H1 (cell line): Measurements from ENCODE around the gene SSR2. TPM values are rescaled to one million over a fixed set of nuclear protein-coding genes. Genes with fewer than 3 reads are reported as not detected.

Source experiments
- CTCF ChIA-PET: fragments of 300-600 bp; sonication (Branson Sonifier 250); formaldehyde crosslinking; loops from one replicate; lab custom pipeline; 2021; ENCODE audit not compliant: partially characterized antibody; lab: Charles Lee
- POLR2A ChIA-PET: fragments of 300-600 bp; sonication (Branson Sonifier 250); formaldehyde crosslinking; loops from one replicate; lab custom pipeline; 2021; ENCODE audit warnings: inconsistent platforms; ENCODE audit not compliant: partially characterized antibody; lab: Charles Lee
- DNase-seq, 2 experiments: peaks; one replicate each; pipeline versions ENCODE4 v3.0.0 to v3.0.0-alpha.2; 2010 to 2022; ENCODE audit warnings: low spot score in 2 of 2, low read depth in 1 of 2, mixed read lengths in 1 of 2
- FAIRE-seq: peaks from 2 replicates; lab custom pipeline; 2011; peaks lifted over from hg19 to GRCh38; lab: Jason Lieb, UNC
- H2AFZ ChIP-seq: 2 replicates; pipeline ENCODE4 v1.8.1; 2012; ENCODE audit warnings: low read length, inconsistent platforms
- H2AK5ac ChIP-seq: 2 replicates; pipeline ENCODE4 v1.6.1; 2013; ENCODE audit warnings: low read depth, low read length
- H2BK120ac ChIP-seq: replicated peaks from 2 replicates; pipeline ENCODE3; 2013; ENCODE audit warnings: low read depth, low read length, inconsistent platforms
- H2BK12ac ChIP-seq: 2 replicates; pipeline ENCODE4 v1.6.1; 2013; ENCODE audit warnings: low read depth, low read length
- H2BK15ac ChIP-seq: 2 replicates; pipeline ENCODE4 v1.6.1; 2013; ENCODE audit warnings: low read length
- H2BK20ac ChIP-seq: 2 replicates; pipeline ENCODE4 v1.6.1; 2013; ENCODE audit warnings: low read length
- H2BK5ac ChIP-seq: 2 replicates; pipeline ENCODE4 v1.6.1; 2013; ENCODE audit warnings: low read depth, low read length
- H3K14ac ChIP-seq: 2 replicates; pipeline ENCODE4 v1.6.1; 2013; ENCODE audit warnings: inconsistent platforms; ENCODE audit not compliant: insufficient read length
- H3K18ac ChIP-seq: 2 replicates; pipeline ENCODE4 v1.6.1; 2013; ENCODE audit warnings: low read length; ENCODE audit errors: extremely low read depth
- H3K23ac ChIP-seq: 2 replicates; pipeline ENCODE4 v1.6.1; 2013; ENCODE audit warnings: inconsistent platforms; ENCODE audit not compliant: insufficient read length
- H3K23me2 ChIP-seq: 2 replicates; pipeline ENCODE4 v1.6.1; 2013; ENCODE audit warnings: low read depth, low read length
- H3K27ac ChIP-seq: 2 replicates; pipeline ENCODE4 v1.6.1; 2011; ENCODE audit warnings: low read depth, low read length, inconsistent platforms
- H3K27me3 ChIP-seq, 4 experiments: replicated peaks in 1 of 4; 1 replicate in 1 of 4; 2 replicates in 3 of 4; pipeline versions ENCODE4 v1.6.1 to v1.8.1; 2011 to 2013; ENCODE audit warnings: low read length in 3 of 4, mild to moderate bottlenecking in 3 of 4, inconsistent platforms in 2 of 4, mixed read lengths in 2 of 4, moderate library complexity in 1 of 4; ENCODE audit not compliant: control insufficient read depth in 3 of 4, insufficient read depth in 3 of 4; ENCODE audit errors: extremely low read depth in 1 of 4
- H3K36me3 ChIP-seq, 4 experiments: 2 replicates each; pipeline versions ENCODE4 v1.6.1 to v1.8.1; 2011 to 2013; ENCODE audit warnings: mild to moderate bottlenecking in 4 of 4, low read length in 3 of 4, moderate library complexity in 2 of 4, control low read depth in 1 of 4, inconsistent platforms in 1 of 4; ENCODE audit not compliant: insufficient read depth in 4 of 4, control insufficient read depth in 2 of 4
- H3K4ac ChIP-seq: replicated peaks from 2 replicates; pipeline ENCODE3; 2013; ENCODE audit warnings: low read length, low read depth, mixed read lengths, inconsistent platforms; ENCODE audit not compliant: insufficient read length
- H3K4me1 ChIP-seq, 4 experiments: replicated peaks in 1 of 4; 1 replicate in 1 of 4; 2 replicates in 3 of 4; pipeline versions ENCODE4 v1.6.1 to v1.8.1; 2011 to 2013; ENCODE audit warnings: low read length in 3 of 4, inconsistent platforms in 2 of 4, mixed read lengths in 1 of 4; ENCODE audit not compliant: insufficient read depth in 4 of 4, control insufficient read depth in 3 of 4
- H3K4me2 ChIP-seq, 2 experiments: 2 replicates each; pipeline versions ENCODE4 v1.6.1 to v1.8.1; 2011 to 2013; ENCODE audit warnings: low read depth in 2 of 2, low read length in 2 of 2, control low read depth in 1 of 2, inconsistent platforms in 1 of 2, mild to moderate bottlenecking in 1 of 2; ENCODE audit not compliant: insufficient read depth in 1 of 2
- H3K4me3 ChIP-seq, 4 experiments: fragments of 200-600, 300-600 bp in 1 of 4; sonication (generic), shearing (Covaris generic), sonication (Bioruptor Twin) in 1 of 4; 2 replicates each; pipeline versions ENCODE4 v1.5.1 to v1.8.1; 2011 to 2016; ENCODE audit warnings: low read length in 4 of 4, low read depth in 3 of 4, control low read depth in 2 of 4, inconsistent platforms in 2 of 4, mild to moderate bottlenecking in 2 of 4, mixed read lengths in 1 of 4, moderate library complexity in 1 of 4; ENCODE audit not compliant: insufficient read depth in 2 of 4; ENCODE audit errors: extremely low read depth in 1 of 4
- H3K56ac ChIP-seq: replicated peaks from 2 replicates; pipeline ENCODE3; 2013; ENCODE audit warnings: low read depth, mild to moderate bottlenecking, mixed read lengths, low read length, inconsistent platforms; ENCODE audit not compliant: insufficient read length
- H3K79me1 ChIP-seq: 2 replicates; pipeline ENCODE4 v1.6.1; 2013; ENCODE audit warnings: low read depth, low read length, control low read depth
- H3K79me2 ChIP-seq, 2 experiments: 2 replicates each; pipeline versions ENCODE4 v1.6.1 to v1.8.1; 2012 to 2013; ENCODE audit warnings: low read length in 2 of 2, mild to moderate bottlenecking in 2 of 2, inconsistent platforms in 1 of 2; ENCODE audit not compliant: insufficient read depth in 2 of 2, control insufficient read depth in 1 of 2
- H3K9ac ChIP-seq, 4 experiments: replicated peaks in 1 of 4; 1 replicate in 1 of 4; 2 replicates in 3 of 4; pipeline versions ENCODE4 v1.6.1 to v1.8.1; 2011 to 2013; ENCODE audit warnings: low read depth in 3 of 4, low read length in 3 of 4, control low read depth in 2 of 4, mild to moderate bottlenecking in 2 of 4, moderate library complexity in 2 of 4, inconsistent platforms in 1 of 4; ENCODE audit errors: extremely low read depth in 1 of 4
- H3K9me3 ChIP-seq, 2 experiments: 2 replicates each; pipeline versions ENCODE4 v1.6.1 to v1.8.1; 2012 to 2013; ENCODE audit warnings: mild to moderate bottlenecking in 2 of 2, moderate library complexity in 2 of 2, control low read depth in 1 of 2, inconsistent platforms in 1 of 2, low read depth in 1 of 2, low read length in 1 of 2, mixed read lengths in 1 of 2; ENCODE audit not compliant: insufficient read depth in 2 of 2
- H4K20me1 ChIP-seq, 2 experiments: replicated peaks in 1 of 2; 2 replicates each; pipeline versions ENCODE3 to v1.8.1; 2011 to 2013; ENCODE audit warnings: inconsistent platforms in 2 of 2, low read length in 2 of 2, mild to moderate bottlenecking in 1 of 2; ENCODE audit not compliant: insufficient read depth in 2 of 2, control insufficient read depth in 1 of 2
- H4K5ac ChIP-seq: 2 replicates; pipeline ENCODE4 v1.6.1; 2013; ENCODE audit warnings: low read length, low read depth, mixed read lengths, inconsistent platforms; ENCODE audit not compliant: insufficient read length
- H4K8ac ChIP-seq: 2 replicates; pipeline ENCODE4 v1.8.0; 2013; ENCODE audit warnings: mild to moderate bottlenecking, moderate library complexity, low read length, inconsistent platforms; ENCODE audit not compliant: insufficient read depth; ENCODE audit errors: extremely low read depth
- H4K91ac ChIP-seq: replicated peaks from 2 replicates; pipeline ENCODE3; 2013; ENCODE audit warnings: low read length, mixed read lengths, inconsistent platforms; ENCODE audit not compliant: insufficient read length
- BRCA1 ChIP-seq: IDR thresholded peaks from 2 replicates; pipeline ENCODE4 v1.6.1; 2012; ENCODE audit warnings: low read depth, low read length, improper control_type of control experiment
- PHF8 ChIP-seq: fragments of 200-600 bp; sonication (generic); conservative IDR thresholded peaks from 2 replicates; pipeline ENCODE4 v1.7.1; 2012; ENCODE audit warnings: low read depth, mild to moderate bottlenecking, inconsistent platforms, low read length, moderate library complexity
- POLR2A ChIP-seq, 2 experiments: IDR thresholded peaks; 1 replicate in 1 of 2; 2 replicates in 1 of 2; pipeline ENCODE4 v1.6.1; 2011; ENCODE audit warnings: low read depth in 2 of 2, low read length in 2 of 2, mild to moderate bottlenecking in 2 of 2; ENCODE audit errors: control extremely low read depth in 1 of 2
- RAD21 ChIP-seq, 2 experiments: IDR thresholded peaks in 1 of 2; conservative IDR thresholded peaks in 1 of 2; 2 replicates each; pipeline ENCODE4 v1.6.1; 2011; ENCODE audit warnings: low read depth in 2 of 2, low read length in 2 of 2, improper control_type of control experiment in 1 of 2, inconsistent platforms in 1 of 2, mild to moderate bottlenecking in 1 of 2, moderate library complexity in 1 of 2
- SIN3A ChIP-seq, 2 experiments: IDR thresholded peaks in 1 of 2; conservative IDR thresholded peaks in 1 of 2; 2 replicates each; pipeline ENCODE4 v1.6.1; 2011 to 2012; ENCODE audit warnings: low read length in 2 of 2, improper control_type of control experiment in 1 of 2, low read depth in 1 of 2, mild to moderate bottlenecking in 1 of 2
- WGBS, 2 experiments: shearing (Covaris generic) in 1 of 2; methylation state at CpG; one replicate each; pipeline versions ENCODE4 v1.1.6 to v1.1.7; 2013 to 2015; ENCODE audit warnings: low lambda C conversion rate in 2 of 2, mixed read lengths in 2 of 2, inconsistent platforms in 1 of 2, low coverage in 1 of 2, missing lambda C conversion rate in 1 of 2; ENCODE audit not compliant: insufficient replicate concordance in 2 of 2, insufficient coverage in 1 of 2, insufficient read length in 1 of 2; ENCODE audit errors: extremely low coverage in 1 of 2, missing lambda C conversion rate in 1 of 2; 5-methylcytosine and 5-hydroxymethylcytosine counted together
- polyA plus RNA-seq, 7 experiments: library from polyadenylated mRNA; depleted of rRNA in 3 of 7; stranded (reverse) in 5 of 7; unstranded in 2 of 7; fragments of >200 nt in 5 of 7; fragments of 200-250 nt in 2 of 7; gene quantifications; 1 replicate in 5 of 7; 2 replicates in 1 of 7; 4 replicates in 1 of 7; pipeline versions ENCODE4 v1.2.1 to v1.2.3, GENCODE V29; 2011 to 2013; ENCODE audit warnings: missing spikeins in 2 of 7, mixed read lengths in 2 of 7
- total RNA-seq: library from RNA; stranded (reverse); fragmentation: NEBNext Ultra II Directional; extraction: Animal tissue kit (Norgen Biotek cat#: 25700); gene quantifications from 2 replicates; pipeline ENCODE4 v1.2.1, GENCODE V29; 2021
- TF ChIP-seq, protein P1 (sequence below): IDR thresholded peaks from 2 replicates; pipeline ENCODE4 v1.6.1; 2012; ENCODE audit warnings: inconsistent platforms

The SSR2 gene
- total and polyA plus RNA-seq, 2 of the 8 experiments (the other 6 are each of a cell fraction or from before 2014, with no cell fraction given) = 190 to 648 TPM

DNA sequence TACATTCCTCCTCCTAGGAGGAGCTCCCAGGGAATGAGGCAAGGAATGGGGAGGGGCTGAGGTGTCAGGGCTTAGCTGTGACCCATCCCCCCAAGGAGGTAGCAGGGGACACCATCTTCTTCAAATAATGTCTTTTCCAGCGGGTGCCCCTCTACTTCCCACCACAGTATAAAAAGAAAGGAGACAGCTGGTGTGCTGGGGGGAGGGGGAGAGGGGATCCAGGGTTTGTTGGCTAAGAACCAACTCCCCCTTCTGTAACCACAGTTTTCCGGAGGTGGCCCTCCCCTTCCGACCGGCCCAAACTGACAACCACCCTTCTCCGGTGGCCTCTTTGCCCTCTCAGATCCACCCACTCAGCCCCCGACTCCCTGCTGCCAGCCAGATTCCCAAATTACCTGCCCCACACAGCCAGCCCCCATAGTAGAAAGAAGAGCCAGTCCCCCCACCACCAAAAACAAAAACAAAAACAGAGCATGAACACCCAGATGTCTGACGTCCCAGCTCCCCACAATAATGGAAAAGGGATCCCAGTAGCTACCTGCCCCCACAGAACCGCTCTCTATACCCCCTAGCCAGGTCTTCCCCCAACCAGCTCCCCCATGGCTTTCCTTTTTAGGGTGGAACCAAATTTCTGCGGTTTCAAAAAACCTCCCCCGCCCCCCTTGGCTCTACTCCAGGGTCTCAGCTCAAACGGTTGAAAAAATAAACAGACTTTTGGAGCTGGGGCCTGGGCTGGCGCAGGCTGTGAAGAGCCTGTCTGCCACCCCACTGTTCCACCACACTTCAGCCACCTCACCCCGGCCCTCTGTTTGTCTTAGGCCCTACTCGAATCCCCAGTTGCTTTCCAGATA lies 44.5 kb downstream of the SSR2 start:
- Histone ChIP-seq H4K20me1 (peaks cover 23 to 27% of the 10 kb centered on the region in 2 experiments), H3K4ac (no peak overlapping the region), H2BK120ac (no peak overlapping the region), H3K36me3 (peaks cover 0 to 3% (median 0%) of the 10 kb centered on the region in 4 experiments; a peak in 1 of 8 replicates), H2BK12ac (no peak overlapping the region), H2AFZ (no peak overlapping the region), H3K79me2 (peaks cover 42 to 65% of the 10 kb centered on the region in 2 experiments), H2BK5ac (no peak overlapping the region), H3K23me2 (peaks cover 25% of the 10 kb centered on the region), H3K9me3 (no peaks in the 10 kb centered on the region), H3K14ac (no peak overlapping the region), H3K18ac (peak overlapping the region; percentile 95; the same call in 1 of the 2 replicates), H3K27me3 (no peaks in the 10 kb centered on the region), H4K91ac (no peak overlapping the region), H3K79me1 (peaks cover 23% of the 10 kb centered on the region), H2BK15ac (no peak overlapping the region), H3K56ac (no peak overlapping the region), H3K4me1 (peaks cover 27 to 43% (median 31%) of the 10 kb centered on the region in 4 experiments), H4K5ac (no peak overlapping the region), H3K9ac (peak overlapping the region in 1 of 4 experiments; percentile 28; a peak in 3 of 7 replicates), H3K4me2 (peak overlapping the region; percentile 93 to 99), H3K4me3 (peak overlapping the region; percentile 77 to 97 (median 90); a peak in 7 of 8 replicates), H3K27ac (no peak overlapping the region), H2AK5ac (no peak overlapping the region), H2BK20ac (peak overlapping the region; percentile 57; the same call in 1 of the 2 replicates), H4K8ac (no peak overlapping the region), H3K23ac (no peak overlapping the region)
- no peak for FAIRE-seq
- CTCF ChIA-PET = interaction anchor here (0.6 to 9.6 kb wide), 29 partner anchors 9 to 247 kb away, joined by 3 to 126 read pairs (median 4); partner anchors contain the start of gene MEX3A
- POLR2A ChIA-PET = interaction anchor here (0.6 to 19.2 kb wide), 32 partner anchors 4 to 296 kb away, joined by 3 to 282 read pairs (median 4); partner anchors contain the start of genes ARHGEF2, KHDC4, MEX3A and PMF1
- peak in 1 of 2 experiments; percentile 50 for DNase-seq
- 14% methylated on average over 9 of the region's 14 CpGs; no CpG with 5 or more reads in 1 of the 2 experiments for WGBS, 2 experiments
- peak; percentile 66 to 71; a peak in 1 of 4 replicates for TF ChIP-seq SIN3A (conservative IDR thresholded peaks at IDR 0.05 in 1 of 2, IDR thresholded peaks at IDR 0.05 in 1 of 2; ENCODE audit: low read depth in 1 of 2, low read length in 2 of 2)
- TF ChIP-seq BRCA1 = no peak
- peak in 1 of 2 experiments; percentile 2; a peak in 1 of 3 replicates for TF ChIP-seq POLR2A (IDR thresholded peaks at IDR 0.05; ENCODE audit: control extremely low read depth in 1 of 2, low read depth in 2 of 2, low read length in 2 of 2)
- TF ChIP-seq, protein P1, sequence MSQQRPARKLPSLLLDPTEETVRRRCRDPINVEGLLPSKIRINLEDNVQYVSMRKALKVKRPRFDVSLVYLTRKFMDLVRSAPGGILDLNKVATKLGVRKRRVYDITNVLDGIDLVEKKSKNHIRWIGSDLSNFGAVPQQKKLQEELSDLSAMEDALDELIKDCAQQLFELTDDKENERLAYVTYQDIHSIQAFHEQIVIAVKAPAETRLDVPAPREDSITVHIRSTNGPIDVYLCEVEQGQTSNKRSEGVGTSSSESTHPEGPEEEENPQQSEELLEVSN = no peak
- no peak for TF ChIP-seq PHF8
- no peak for TF ChIP-seq RAD21 (IDR thresholded peaks at IDR 0.05 in 1 of 2, conservative IDR thresholded peaks at IDR 0.05 in 1 of 2; ENCODE audit: low read depth in 2 of 2, low read length in 2 of 2)
